Head of caudate nucleus (tissue), 42 donors: ENCODE measurements around the gene PUM1.
"Not testable (repeated sequence)": the region's sequence is repeated elsewhere in the genome, so short reads cannot be mapped to it uniquely, and the experiment has no call there.

Experiments
- DNase-seq, 42 donors: peaks; one replicate each; pipeline versions ENCODE4 v3.0.0 to v3.0.0-alpha.2; 2020 to 2021; ENCODE audit warnings: mixed read lengths in 7 of 42
- intact Hi-C: fragments of 100-400 bp; cut with DNase I; formaldehyde crosslinking; loops from one replicate; pipeline ENCODE4 v1.15.0; 2022

PUM1 gene

GRCh38 chr1:30949487-30949838, 116.1 kb downstream of the PUM1 start:
- DNase-seq, intact Hi-C loops: not testable (repeated sequence)

GRCh38 chr1:30948813-30949486, 116.6 kb downstream of the PUM1 start:
- DNase-seq, intact Hi-C loops: not testable (repeated sequence)

DNA sequence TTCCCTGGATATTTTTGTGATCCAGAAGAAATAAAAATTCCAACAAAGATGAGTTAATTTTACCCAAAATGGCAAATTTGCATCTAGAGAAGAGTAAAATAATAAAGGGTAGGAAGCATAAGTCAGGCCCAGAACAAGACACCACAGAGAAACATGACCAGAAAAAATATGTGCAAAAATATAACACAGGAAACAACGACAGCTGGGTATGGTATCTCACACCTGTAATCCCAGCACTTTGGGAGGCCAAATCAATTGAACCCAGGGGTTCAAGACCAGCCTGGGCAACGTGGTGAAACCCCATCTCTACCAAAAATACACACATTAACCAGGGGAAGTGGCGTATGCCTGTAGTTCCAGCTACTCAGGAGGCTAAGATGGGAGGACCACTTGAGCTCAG, 117.2 kb downstream of the PUM1 start:
- intact Hi-C loops: no loop called here

DNA sequence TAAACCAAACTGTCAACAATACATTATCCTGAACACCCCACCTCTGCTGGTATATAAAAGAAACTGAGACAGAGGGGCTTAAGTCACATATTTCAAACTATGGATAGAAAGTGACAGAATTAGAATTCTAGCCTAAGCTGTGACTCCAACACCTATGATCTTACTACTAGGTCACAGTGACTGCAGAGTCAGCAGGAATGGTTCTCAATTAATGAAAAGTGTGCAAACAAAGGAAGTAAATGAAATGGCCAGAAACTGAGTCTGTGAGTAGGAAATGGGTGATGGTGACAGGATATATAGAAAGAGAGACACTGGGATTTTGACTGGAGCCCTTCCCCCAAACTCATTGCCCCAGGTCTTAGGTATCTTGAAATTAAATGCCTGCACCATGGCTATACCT, 118.3 kb downstream of the PUM1 start:
- DNase-seq: no peak
- intact Hi-C loops: no loop called here

More for the DNA sequence above, 117.2 kb downstream of the PUM1 start:
- DNase-seq: no peak

DNA sequence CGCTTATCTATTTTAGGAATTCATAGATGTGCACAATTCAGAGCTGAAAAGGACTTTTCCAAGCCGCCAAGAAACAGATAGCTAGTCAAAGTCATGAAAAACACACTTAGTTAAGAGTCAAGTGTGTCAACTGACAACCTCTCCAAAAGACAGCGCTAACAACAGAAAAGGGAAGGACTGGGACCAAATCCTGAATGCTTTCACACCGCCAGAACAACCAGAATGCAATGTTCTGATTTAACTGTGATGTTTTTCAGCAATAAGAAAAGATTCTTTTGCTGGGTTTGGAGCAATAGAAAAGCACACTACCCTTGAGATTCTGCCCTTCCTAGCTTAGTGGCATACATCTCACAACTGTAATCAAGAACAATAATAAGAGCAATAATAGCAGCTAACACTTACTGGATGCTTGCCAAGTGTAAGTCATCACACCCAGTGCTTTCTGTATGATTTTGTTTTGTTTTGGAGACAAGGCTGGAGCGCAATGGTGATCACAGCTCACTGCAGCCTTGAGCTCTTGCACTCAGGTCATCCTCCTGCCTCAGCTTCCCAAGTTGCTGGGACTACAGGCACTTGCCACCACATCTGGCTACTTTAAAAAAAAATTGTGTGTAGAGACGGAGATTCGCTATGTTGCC, 123.1 kb downstream of the PUM1 start:
- DNase-seq: no peak
- intact Hi-C loops: no loop called here

DNA sequence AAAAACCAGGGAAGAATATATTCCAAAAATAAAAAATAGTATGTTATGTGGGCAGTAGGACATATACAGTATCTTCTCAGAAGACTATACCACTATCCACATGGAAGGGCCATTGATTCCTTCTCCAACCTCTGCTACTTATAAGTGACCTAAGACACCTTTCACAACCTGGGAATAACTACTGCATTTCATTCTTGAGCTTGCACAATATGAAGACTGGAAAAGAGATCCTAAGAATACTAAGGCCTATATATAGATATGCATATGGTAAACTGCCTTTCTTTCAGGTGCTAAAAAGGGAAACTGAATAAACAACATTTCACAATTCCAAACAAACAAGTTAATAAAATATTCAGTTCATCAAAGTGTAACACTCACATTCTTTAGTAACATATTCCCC, 125.0 kb downstream of the PUM1 start:
- intact Hi-C loops: no loop called here
- DNase-seq: no peak

GRCh38 chr1:30936541-30937171, 128.9 kb downstream of the PUM1 start:
- intact Hi-C loops: no loop called here

DNA sequence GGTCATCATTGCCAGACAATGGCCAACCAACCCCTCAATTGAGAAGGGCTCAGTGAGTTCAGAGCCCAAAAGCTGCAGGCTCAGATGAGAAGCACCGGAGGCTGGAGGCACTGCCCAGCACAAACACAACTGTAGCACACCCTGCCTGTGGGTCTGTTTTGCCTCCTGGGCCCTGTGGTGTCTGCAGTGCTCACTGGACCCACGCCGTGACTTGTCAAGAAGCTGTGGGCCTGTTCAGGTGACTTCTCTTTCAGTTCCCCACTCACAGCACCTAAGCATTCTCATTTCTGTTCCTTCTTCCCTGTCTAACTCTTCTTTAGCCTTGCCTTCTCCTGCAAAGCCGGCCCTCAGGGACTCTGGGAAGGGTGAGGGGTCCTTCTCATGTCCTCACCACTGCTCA, 129.8 kb downstream of the PUM1 start:
- intact Hi-C loops, DNase-seq: not testable (repeated sequence)

More at GRCh38 chr1:30936541-30937171, 128.9 kb downstream of the PUM1 start:
- DNase-seq: no peak

GRCh38 chr1:30934613-30935012, 130.9 kb downstream of the PUM1 start:
- intact Hi-C loops: no loop called here
- DNase-seq: no peak

DNA sequence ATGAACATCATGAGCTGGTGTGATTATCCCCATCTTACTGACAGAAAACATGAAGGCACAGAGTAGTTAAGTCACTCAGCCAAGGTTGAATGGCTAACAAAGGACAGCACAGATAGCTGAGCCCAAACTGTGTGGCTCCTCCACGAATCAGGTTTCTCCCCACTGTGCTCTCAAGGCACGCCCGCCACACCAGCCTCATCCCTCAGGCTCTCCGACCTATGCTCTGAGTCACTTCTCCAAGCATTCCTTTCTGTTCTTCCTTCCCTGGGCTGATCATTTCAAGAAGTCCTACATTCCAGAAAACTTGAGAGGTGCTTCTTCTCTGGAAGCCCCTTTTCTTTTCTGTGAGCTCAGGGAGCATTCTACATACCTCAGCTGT, 131.7 kb downstream of the PUM1 start:
- intact Hi-C loops: no loop called here
- no peak for DNase-seq

- no peak for DNase-seq
- intact Hi-C loops: no loop called here
Measured at GRCh38 chr1:30930631-30931173, 134.8 kb downstream of the PUM1 start.

DNA sequence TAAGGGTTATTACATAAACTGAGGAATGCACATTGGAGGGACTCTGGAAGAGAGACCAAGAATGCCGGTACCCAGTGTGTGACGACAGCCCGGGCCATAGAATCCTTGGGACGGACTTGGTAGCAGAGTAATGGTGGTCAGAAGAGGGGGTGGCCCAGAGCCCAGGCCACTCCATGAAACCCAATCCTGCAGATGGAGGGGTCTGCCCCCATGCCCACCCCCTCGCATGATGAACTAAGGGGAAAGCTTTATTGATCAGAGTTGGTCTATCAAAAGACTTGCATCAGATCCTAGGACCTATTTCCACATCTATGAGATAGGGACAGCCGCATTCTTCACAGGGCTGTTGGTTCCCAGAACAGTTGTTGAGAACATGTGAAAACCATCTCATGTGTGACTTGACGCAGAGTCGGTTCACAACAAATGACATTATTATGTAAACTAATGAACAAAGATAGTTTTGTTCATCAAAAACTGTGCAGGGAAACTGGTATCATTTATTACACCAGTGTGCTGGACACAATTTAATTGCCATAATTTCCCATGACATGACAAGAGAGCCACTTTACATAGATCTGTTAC, 135.5 kb downstream of the PUM1 start:
- intact Hi-C loops: no loop called here
- no peak for DNase-seq

DNA sequence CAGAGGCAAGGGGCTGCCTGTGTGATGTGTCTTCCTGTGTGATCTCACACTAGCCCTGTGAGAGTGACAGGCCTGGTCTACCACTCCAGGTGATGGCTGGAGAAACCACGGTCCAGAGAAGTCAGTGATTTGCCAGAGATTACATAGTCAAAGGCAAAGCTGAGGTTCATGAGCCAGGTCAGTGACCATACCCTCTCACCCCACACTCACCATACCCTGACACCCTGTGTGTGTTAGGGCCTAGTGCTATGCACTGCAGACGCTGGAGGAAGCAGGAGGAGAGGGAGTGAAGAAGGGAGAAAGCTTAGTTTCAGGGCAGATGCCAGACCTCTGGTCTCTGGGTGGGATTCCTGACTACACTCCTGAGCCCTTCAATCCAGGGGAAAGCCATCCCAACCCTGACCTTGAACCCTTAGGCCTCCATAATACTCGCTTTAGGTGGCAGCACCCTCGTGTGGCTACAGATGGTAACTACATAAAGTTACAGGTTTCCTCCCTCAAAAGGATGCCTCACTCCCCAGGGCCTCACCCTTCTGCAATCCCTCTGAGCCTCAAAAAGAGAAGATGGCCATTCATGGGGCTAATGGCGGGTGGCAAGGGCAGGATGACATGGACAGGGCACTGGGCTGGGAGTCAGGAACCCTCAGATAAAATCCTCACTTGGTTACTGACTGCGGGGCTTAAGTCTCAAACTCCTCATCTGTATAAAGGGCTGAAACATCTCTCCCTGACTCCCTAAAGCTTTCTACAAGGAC, 136.2 kb downstream of the PUM1 start:
- DNase-seq: peak in 25 of 42 donors; percentile 41 to 83 (median 62)
- intact Hi-C loops: no loop called here

- DNase-seq: no peak
- intact Hi-C loops: no loop called here
Measured at GRCh38 chr1:30928789-30929134, 136.8 kb downstream of the PUM1 start.

GRCh38 chr1:30928171-30928570, 137.3 kb downstream of the PUM1 start:
- DNase-seq: no peak
- intact Hi-C loops: no loop called here

GRCh38 chr1:30927448-30927847, 138.1 kb downstream of the PUM1 start:
- DNase-seq: no peak
- intact Hi-C loops: no loop called here

GRCh38 chr1:30923597-30923996, 141.9 kb downstream of the PUM1 start:
- no peak for DNase-seq
- intact Hi-C loops: no loop called here

DNA sequence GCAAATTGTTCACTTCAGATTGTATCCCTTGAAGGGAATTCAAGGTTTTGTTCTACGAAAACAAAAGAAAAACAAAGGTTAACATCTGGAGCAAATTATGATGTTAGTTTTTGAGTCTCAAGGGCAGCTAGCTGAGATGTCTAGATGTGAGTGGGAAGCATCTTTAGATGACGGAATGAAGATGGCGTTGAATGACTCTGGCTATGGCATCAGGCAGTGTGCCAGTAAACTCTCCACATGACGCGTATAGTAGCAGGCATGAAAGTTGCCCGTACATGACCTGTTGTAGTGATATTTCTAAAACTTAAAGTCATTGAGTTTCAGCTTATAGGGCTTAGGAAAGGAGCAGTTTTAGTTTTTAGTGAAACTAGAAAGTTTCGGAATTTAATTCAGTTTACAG, 144.7 kb downstream of the PUM1 start:
- DNase-seq: peak in 5 of 42 donors; percentile 5 to 28 (median 13)
- intact Hi-C loops: no loop called here
